22Rv1 (cell line): ENCODE data around the gene BTBD7.

Source experiments
- H3K27ac ChIP-seq: fragments of 450-650 bp; 2 replicates; pipeline ENCODE4 v1.5.1; 2017
- ZFX ChIP-seq: fragments of 450-650 bp; IDR thresholded peaks from 2 replicates; pipeline ENCODE4 v1.6.1; 2017; ENCODE audit warnings: antibody characterized with exemption, borderline replicate concordance
- TF ChIP-seq, protein P1 (sequence below): fragments of 450-650 bp; IDR thresholded peaks from 2 replicates; pipeline ENCODE4 v1.5.1; 2017; ENCODE audit warnings: mild to moderate bottlenecking

The BTBD7 gene

DNA sequence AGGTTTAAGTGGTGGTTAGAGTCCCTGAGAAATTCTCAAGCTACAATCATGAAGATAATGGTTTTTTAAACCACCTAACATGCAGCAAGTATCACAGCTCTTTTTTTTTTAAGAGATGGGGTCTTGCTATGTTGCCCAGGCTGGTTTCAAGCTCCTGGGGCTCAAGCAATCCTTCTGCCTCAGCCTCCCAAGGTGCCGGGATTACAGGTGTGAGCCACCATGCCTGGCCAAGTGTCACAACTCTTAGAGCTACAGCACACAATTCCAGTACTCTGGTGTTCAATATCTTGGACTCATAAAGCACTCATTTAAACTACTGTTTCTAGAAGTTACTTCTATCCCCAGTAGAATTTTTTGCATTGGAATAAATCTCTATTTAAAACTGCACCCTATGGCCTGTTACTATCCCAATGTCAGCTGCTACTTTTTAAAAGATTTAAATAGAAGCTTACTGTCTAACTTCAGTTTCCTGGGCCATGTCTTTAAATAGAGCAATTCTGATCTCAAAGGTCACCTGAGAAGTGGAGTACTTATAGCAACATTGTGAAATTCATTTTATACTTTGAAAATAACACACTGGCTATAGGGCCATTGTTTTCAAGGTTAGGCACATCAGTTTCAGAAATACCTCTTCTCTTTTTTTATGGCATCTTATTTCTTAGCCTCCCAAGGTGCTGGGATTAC, 137.4 kb downstream of the BTBD7 start:
- H3K27ac ChIP-seq = no peak overlapping the region
- no peak for TF ChIP-seq ZFX
- TF ChIP-seq, protein P1, sequence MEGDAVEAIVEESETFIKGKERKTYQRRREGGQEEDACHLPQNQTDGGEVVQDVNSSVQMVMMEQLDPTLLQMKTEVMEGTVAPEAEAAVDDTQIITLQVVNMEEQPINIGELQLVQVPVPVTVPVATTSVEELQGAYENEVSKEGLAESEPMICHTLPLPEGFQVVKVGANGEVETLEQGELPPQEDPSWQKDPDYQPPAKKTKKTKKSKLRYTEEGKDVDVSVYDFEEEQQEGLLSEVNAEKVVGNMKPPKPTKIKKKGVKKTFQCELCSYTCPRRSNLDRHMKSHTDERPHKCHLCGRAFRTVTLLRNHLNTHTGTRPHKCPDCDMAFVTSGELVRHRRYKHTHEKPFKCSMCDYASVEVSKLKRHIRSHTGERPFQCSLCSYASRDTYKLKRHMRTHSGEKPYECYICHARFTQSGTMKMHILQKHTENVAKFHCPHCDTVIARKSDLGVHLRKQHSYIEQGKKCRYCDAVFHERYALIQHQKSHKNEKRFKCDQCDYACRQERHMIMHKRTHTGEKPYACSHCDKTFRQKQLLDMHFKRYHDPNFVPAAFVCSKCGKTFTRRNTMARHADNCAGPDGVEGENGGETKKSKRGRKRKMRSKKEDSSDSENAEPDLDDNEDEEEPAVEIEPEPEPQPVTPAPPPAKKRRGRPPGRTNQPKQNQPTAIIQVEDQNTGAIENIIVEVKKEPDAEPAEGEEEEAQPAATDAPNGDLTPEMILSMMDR = no peak
